HG03066 (cell line): ENCODE results near the gene PECR.

Experiments
- ATAC-seq: cut with Tn5 transposase; IDR thresholded peaks from one replicate; pipeline ENCODE4 v1.9.1; 2021; ENCODE audit warnings: low read depth; ENCODE audit not compliant: unreplicated experiment

PECR gene

GRCh38 chr2:216081487-216082116, at the start of gene PECR, which contains the start of gene TMEM169:
Gene PECR, minus strand, starts transcription at chr2:216081809. Its CDS starts 68 bp downstream, at chr2:216081741.
Gene TMEM169, plus strand, starts transcription at chr2:216081919. Its CDS starts 14,045 bp downstream, at chr2:216095964.
- ATAC-seq, result peak; percentile 97

- no peak for ATAC-seq
Measured at GRCh38 chr2:216130346-216130971, 48.9 kb upstream of the PECR start.

- no peak for ATAC-seq
Measured at GRCh38 chr2:216126943-216127342, 45.3 kb upstream of the PECR start.

GRCh38 chr2:216121255-216121654, 39.6 kb upstream of the PECR start:
- no peak for ATAC-seq

GRCh38 chr2:216119986-216120385, 38.4 kb upstream of the PECR start:
- ATAC-seq, result no peak

GRCh38 chr2:216119146-216119545, 37.5 kb upstream of the PECR start:
- no peak for ATAC-seq

GRCh38 chr2:216118474-216118873, 36.9 kb upstream of the PECR start:
- no peak for ATAC-seq

GRCh38 chr2:216117561-216118340, 36.1 kb upstream of the PECR start:
- no peak for ATAC-seq

GRCh38 chr2:216116418-216116817, 34.8 kb upstream of the PECR start:
- no peak for ATAC-seq

- peak; percentile 47 for ATAC-seq
Measured at GRCh38 chr2:216114714-216115531, 33.3 kb upstream of the PECR start.

GRCh38 chr2:216114382-216114713, 32.7 kb upstream of the PECR start:
- ATAC-seq, result no peak

- peak; percentile 77 for ATAC-seq
Measured at GRCh38 chr2:216113572-216113971, 32.0 kb upstream of the PECR start.

GRCh38 chr2:216112926-216113325, 31.3 kb upstream of the PECR start:
- ATAC-seq, result no peak

GRCh38 chr2:216111122-216111521, 29.5 kb upstream of the PECR start:
- ATAC-seq, result no peak

- ATAC-seq, result no peak
Measured at GRCh38 chr2:216110620-216111019, 29.0 kb upstream of the PECR start.

GRCh38 chr2:216109962-216110614, 28.5 kb upstream of the PECR start:
- ATAC-seq, result no peak

- peak; percentile 41 for ATAC-seq
Measured at GRCh38 chr2:216108967-216109921, 27.6 kb upstream of the PECR start, which contains the start of gene XRCC5. Gene XRCC5, plus strand, starts transcription at chr2:216109348. Its CDS starts 89 bp downstream, at chr2:216109437.

GRCh38 chr2:216108310-216108966, 26.8 kb upstream of the PECR start:
- no peak for ATAC-seq

- ATAC-seq, result no peak
Measured at GRCh38 chr2:216107760-216108159, 26.2 kb upstream of the PECR start.
